Erythroblast (primary cell): Measurements from ENCODE around the gene C11orf97.

Experiments used
- GATA1 ChIP-seq: IDR thresholded peaks from 2 replicates; pipeline ENCODE4 v1.6.1; 2011; ENCODE audit warnings: low read depth, mild to moderate bottlenecking, control low read depth, low read length, moderate library complexity
- POLR2A ChIP-seq: IDR thresholded peaks from 2 replicates; pipeline ENCODE4 v1.6.1; 2011; ENCODE audit warnings: mild to moderate bottlenecking, low read length

DNA sequence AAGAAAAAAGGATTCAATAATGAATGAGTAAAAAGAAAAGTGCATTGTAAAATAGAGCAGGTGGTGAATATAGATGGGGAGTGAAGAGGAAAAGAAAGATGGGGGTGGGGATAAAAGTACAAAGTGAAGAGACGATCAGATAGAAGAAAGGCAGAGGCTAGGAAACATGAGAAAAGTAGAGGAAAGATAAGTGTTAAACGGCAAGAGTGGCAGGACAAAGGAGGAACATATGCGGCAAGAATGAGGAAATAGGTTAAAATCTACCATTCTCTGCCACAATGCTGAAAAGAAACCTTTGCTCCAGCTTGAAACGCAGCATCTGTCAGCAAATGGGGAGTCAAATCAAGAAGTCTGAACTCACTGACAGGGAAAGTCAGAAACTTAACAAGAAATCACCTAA is 38.3 kb downstream of the C11orf97 start:
- TF ChIP-seq POLR2A (no peak), GATA1 (no peak)
